Stimulated activated CD4-positive, alpha-beta T cell treated with anti-CD3 and anti-CD28 coated beads, Interleukin-1b, Interleukin-23, amount 100 ng/mL, for 1 hour (primary cell): Measurements from ENCODE around the gene PLXDC2.
"Not testable (repeated sequence)": the region's sequence is repeated elsewhere in the genome, so short reads cannot be mapped to it uniquely, and the experiment has no call there.

ENCODE experiments used
- DNase-seq, 2 donors: peaks; one replicate each; pipeline ENCODE4 v3.0.0-alpha.2; 2020; ENCODE audit warnings: low read depth in 2 of 2

The PLXDC2 gene

GRCh38 chr10:19977097-19977521, 160.9 kb downstream of the PLXDC2 start:
- no peak for DNase-seq

- no peak for DNase-seq
Measured at GRCh38 chr10:19979628-19980027, 163.4 kb downstream of the PLXDC2 start.

GRCh38 chr10:19983880-19984565, 167.8 kb downstream of the PLXDC2 start:
- no peak for DNase-seq

- DNase-seq = no peak
Measured at GRCh38 chr10:19985745-19986144, 169.5 kb downstream of the PLXDC2 start.

GRCh38 chr10:19986591-19986990, 170.4 kb downstream of the PLXDC2 start:
- no peak for DNase-seq

GRCh38 chr10:19987931-19988330, 171.7 kb downstream of the PLXDC2 start:
- no peak for DNase-seq

- DNase-seq = no peak
Measured at GRCh38 chr10:19993714-19994315, 177.6 kb downstream of the PLXDC2 start.

GRCh38 chr10:19998482-19998881, 182.2 kb downstream of the PLXDC2 start:
- DNase-seq = no peak

GRCh38 chr10:19999431-19999830, 183.2 kb downstream of the PLXDC2 start:
- DNase-seq = no peak

- DNase-seq = not testable (repeated sequence)
Measured at GRCh38 chr10:20002026-20002425, 185.8 kb downstream of the PLXDC2 start.

GRCh38 chr10:20002657-20003056, 186.4 kb downstream of the PLXDC2 start:
- DNase-seq = no peak

GRCh38 chr10:20004087-20004523, 187.9 kb downstream of the PLXDC2 start:
- DNase-seq = no peak

GRCh38 chr10:20005638-20006037, 189.4 kb downstream of the PLXDC2 start:
- no peak for DNase-seq

GRCh38 chr10:20006169-20006870, 190.1 kb downstream of the PLXDC2 start:
- no peak for DNase-seq

GRCh38 chr10:20007426-20007825, 191.2 kb downstream of the PLXDC2 start:
- no peak for DNase-seq

GRCh38 chr10:20013991-20014750, 197.9 kb downstream of the PLXDC2 start:
- DNase-seq = no peak

- no peak for DNase-seq
Measured at GRCh38 chr10:20017961-20018360, 201.7 kb downstream of the PLXDC2 start.

- DNase-seq = no peak
Measured at GRCh38 chr10:20020677-20021076, 204.4 kb downstream of the PLXDC2 start.

- no peak for DNase-seq
Measured at GRCh38 chr10:20029523-20029922, 213.3 kb downstream of the PLXDC2 start.

GRCh38 chr10:20033476-20033875, 217.2 kb downstream of the PLXDC2 start:
- DNase-seq = no peak

- no peak for DNase-seq
Measured at GRCh38 chr10:20034732-20035131, 218.5 kb downstream of the PLXDC2 start.

GRCh38 chr10:20040012-20040411, 223.8 kb downstream of the PLXDC2 start:
- no peak for DNase-seq
